OCI-LY7 (cell line): ENCODE data around the gene NIT1. TPM values are rescaled to one million over a fixed set of nuclear protein-coding genes. Genes with fewer than 3 reads are reported as not detected.

Source experiments
- BruUV-seq: library from RNA; stranded (reverse); fragments of 400-500 nt; replicated peaks from 2 replicates; lab custom pipeline; 2021; lab: Mats Ljungman, UMichigan
- CTCF ChIA-PET: fragments of 300-600 bp; sonication (Branson Sonifier 250); formaldehyde crosslinking; loops from one replicate; lab custom pipeline; 2022; ENCODE audit warnings: antibody characterized with exemption; ENCODE audit not compliant: unreplicated experiment; lab: Charles Lee
- POLR2A ChIA-PET: fragments of 300-600 bp; sonication (Branson Sonifier 250); formaldehyde crosslinking; loops from one replicate; lab custom pipeline; 2022; ENCODE audit warnings: antibody characterized with exemption; lab: Charles Lee
- DNase-seq: peaks from one replicate; pipeline ENCODE4 v3.0.0-alpha.2; 2015; ENCODE audit warnings: low spot score
- H2AFZ ChIP-seq: fragments of 200-600 bp; sonication (generic), shearing (Covaris generic); 2 replicates; pipeline ENCODE4 v1.6.1; 2014; ENCODE audit warnings: mild to moderate bottlenecking, antibody characterized with exemption, low read length, moderate library complexity
- H3K27ac ChIP-seq: fragments of 200-600 bp; sonication (generic); 2 replicates; pipeline ENCODE4 v1.5.1; 2014; ENCODE audit warnings: mixed run types, low read depth, mild to moderate bottlenecking, moderate library complexity, low read length, inconsistent platforms; ENCODE audit not compliant: poor library complexity, severe bottlenecking
- H3K36me3 ChIP-seq: fragments of 200-600 bp; sonication (generic); 2 replicates; pipeline ENCODE4 v1.6.1; 2014; ENCODE audit warnings: mild to moderate bottlenecking, antibody characterized with exemption, low read length, moderate library complexity, mixed read lengths; ENCODE audit not compliant: insufficient read depth
- H3K4me1 ChIP-seq: fragments of 200-600 bp; sonication (generic); 2 replicates; pipeline ENCODE4 v1.5.1; 2014; ENCODE audit warnings: mild to moderate bottlenecking, low read length; ENCODE audit not compliant: insufficient read depth, poor library complexity, severe bottlenecking
- H3K4me2 ChIP-seq: fragments of 200-600 bp; sonication (generic); 2 replicates; pipeline ENCODE4 v1.6.1; 2014; ENCODE audit warnings: mild to moderate bottlenecking, low read length
- H3K4me3 ChIP-seq: fragments of 200-600 bp; sonication (generic); 2 replicates; pipeline ENCODE4 v1.5.1; 2014; ENCODE audit warnings: mild to moderate bottlenecking, low read depth, low read length; ENCODE audit not compliant: poor library complexity, severe bottlenecking
- H3K79me2 ChIP-seq: fragments of 200-600 bp; sonication (generic); 2 replicates; pipeline ENCODE4 v1.6.1; 2016; ENCODE audit warnings: low read depth, mild to moderate bottlenecking, low read length, moderate library complexity, mixed read lengths; ENCODE audit not compliant: insufficient read depth
- H3K9me2 ChIP-seq: fragments of 200-600 bp; sonication (generic); 2 replicates; pipeline ENCODE4 v1.6.1; 2016; ENCODE audit warnings: mild to moderate bottlenecking, low read length, mixed read lengths; ENCODE audit not compliant: insufficient read depth
- H3K9me3 ChIP-seq: fragments of 200-600 bp; sonication (generic); 2 replicates; pipeline ENCODE4 v1.6.1; 2014; ENCODE audit warnings: mild to moderate bottlenecking, mixed run types, low read length, mixed read lengths
- H4K20me1 ChIP-seq: fragments of 200-600 bp; sonication (generic); 2 replicates; pipeline ENCODE4 v1.6.1; 2014; ENCODE audit warnings: mild to moderate bottlenecking, antibody characterized with exemption, low read length, moderate library complexity, mixed read lengths; ENCODE audit not compliant: insufficient read depth
- EZH2phosphoT487 ChIP-seq: fragments of 200-600 bp; sonication (generic); IDR thresholded peaks from 2 replicates; pipeline ENCODE4 v1.6.1; 2018; ENCODE audit warnings: low read depth, borderline replicate concordance, mild to moderate bottlenecking, mixed run types, antibody characterized with exemption, low read length, moderate library complexity, mixed read lengths
- intact Hi-C: fragments of 100-400 bp; cut with micrococcal nuclease; formaldehyde crosslinking; loops from one replicate; pipeline ENCODE4 v1.10.0; 2022; ENCODE audit not compliant: unreplicated experiment
- total RNA-seq, 2 experiments: library from RNA; depleted of rRNA in 1 of 2; stranded (reverse); fragments of >200 nt in 1 of 2; shearing (Covaris generic) in 1 of 2; gene quantifications; 2 replicates each; pipeline ENCODE4 v1.2.3, GENCODE V29; 2014 to 2022
- TF ChIP-seq, protein P1 (sequence below): fragments of 200-600 bp; sonication (generic); conservative IDR thresholded peaks from 2 replicates; pipeline ENCODE4 v1.5.1; 2014; ENCODE audit warnings: mild to moderate bottlenecking, antibody characterized with exemption, low read length, moderate library complexity, mixed read lengths

NIT1 gene
- total RNA-seq, 2 experiments from 2014 or later, result 42.7 to 46.5 TPM

DNA sequence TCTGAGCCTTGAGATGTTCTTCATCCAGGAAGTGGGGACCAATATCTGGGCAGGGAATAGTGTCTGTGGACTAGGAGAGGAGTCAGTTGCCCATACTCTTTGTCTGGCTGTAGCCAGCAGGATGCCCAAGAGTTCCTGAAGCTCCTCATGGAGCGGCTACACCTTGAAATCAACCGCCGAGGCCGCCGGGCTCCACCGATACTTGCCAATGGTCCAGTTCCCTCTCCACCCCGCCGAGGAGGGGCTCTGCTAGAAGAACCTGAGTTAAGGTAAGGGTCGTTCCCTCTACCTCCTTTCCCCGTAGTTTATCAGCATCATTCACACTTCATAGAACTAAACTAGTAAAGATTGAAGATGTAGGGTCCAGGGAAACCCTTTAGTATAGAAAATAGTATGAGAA is 44.9 kb downstream of the NIT1 start:
- intact Hi-C loops, result no loop called here
- peaks cover 31% of the 10 kb centered on the region for H3K4me1 ChIP-seq
- TF ChIP-seq, protein P1, sequence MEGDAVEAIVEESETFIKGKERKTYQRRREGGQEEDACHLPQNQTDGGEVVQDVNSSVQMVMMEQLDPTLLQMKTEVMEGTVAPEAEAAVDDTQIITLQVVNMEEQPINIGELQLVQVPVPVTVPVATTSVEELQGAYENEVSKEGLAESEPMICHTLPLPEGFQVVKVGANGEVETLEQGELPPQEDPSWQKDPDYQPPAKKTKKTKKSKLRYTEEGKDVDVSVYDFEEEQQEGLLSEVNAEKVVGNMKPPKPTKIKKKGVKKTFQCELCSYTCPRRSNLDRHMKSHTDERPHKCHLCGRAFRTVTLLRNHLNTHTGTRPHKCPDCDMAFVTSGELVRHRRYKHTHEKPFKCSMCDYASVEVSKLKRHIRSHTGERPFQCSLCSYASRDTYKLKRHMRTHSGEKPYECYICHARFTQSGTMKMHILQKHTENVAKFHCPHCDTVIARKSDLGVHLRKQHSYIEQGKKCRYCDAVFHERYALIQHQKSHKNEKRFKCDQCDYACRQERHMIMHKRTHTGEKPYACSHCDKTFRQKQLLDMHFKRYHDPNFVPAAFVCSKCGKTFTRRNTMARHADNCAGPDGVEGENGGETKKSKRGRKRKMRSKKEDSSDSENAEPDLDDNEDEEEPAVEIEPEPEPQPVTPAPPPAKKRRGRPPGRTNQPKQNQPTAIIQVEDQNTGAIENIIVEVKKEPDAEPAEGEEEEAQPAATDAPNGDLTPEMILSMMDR, result no peak
- no peak for TF ChIP-seq EZH2phosphoT487

DNA sequence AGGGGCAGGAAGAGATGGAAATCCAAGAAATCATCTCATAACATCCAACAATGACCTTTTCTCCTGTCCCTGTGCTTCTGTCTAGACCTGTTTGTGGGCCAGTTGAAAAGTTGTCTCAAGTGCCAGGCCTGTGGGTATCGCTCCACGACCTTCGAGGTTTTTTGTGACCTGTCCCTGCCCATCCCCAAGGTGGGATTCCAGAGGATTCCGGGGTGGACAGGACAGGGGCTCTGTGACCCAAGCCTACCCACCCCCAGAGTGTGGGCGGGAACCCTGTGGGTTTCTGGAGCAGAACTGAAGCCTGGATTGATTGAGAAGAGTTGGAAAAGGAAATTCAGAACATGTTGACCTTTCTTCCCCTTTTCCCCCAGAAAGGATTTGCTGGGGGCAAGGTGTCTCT is 45.9 kb downstream of the NIT1 start:
- DNase-seq, result no peak
- H3K9me2 ChIP-seq, result no peaks in the 10 kb centered on the region
- TF ChIP-seq, protein P1, result no peak
- peaks cover 25% of the 10 kb centered on the region for H3K4me1 ChIP-seq
- BruUV-seq, result no TSS peak
- peaks cover 24% of the 10 kb centered on the region; the same call in 1 of the 2 replicates for H3K36me3 ChIP-seq
- H2AFZ ChIP-seq, result no peak overlapping the region
- H3K79me2 ChIP-seq, result peaks cover 4% of the 10 kb centered on the region; the same call in 1 of the 2 replicates
- no peak overlapping the region for H3K27ac ChIP-seq
- H3K4me2 ChIP-seq, result no peak overlapping the region
- no peaks in the 10 kb centered on the region for H4K20me1 ChIP-seq
- CTCF ChIA-PET, result no interaction called here
- no peak overlapping the region for H3K4me3 ChIP-seq
- POLR2A ChIA-PET, result no interaction called here
- intact Hi-C loops, result no loop called here
- no peaks in the 10 kb centered on the region for H3K9me3 ChIP-seq

More for the DNA sequence above, 44.9 kb downstream of the NIT1 start:
- no peak for DNase-seq
- Histone ChIP-seq H3K9me2 (no peaks in the 10 kb centered on the region), H2AFZ (no peak overlapping the region), H3K4me3 (no peak overlapping the region), H3K36me3 (peaks cover 33% of the 10 kb centered on the region; the same call in 1 of the 2 replicates), H3K27ac (no peak overlapping the region), H3K4me2 (no peak overlapping the region), H3K9me3 (no peaks in the 10 kb centered on the region), H3K79me2 (peaks cover 4% of the 10 kb centered on the region; the same call in 1 of the 2 replicates), H4K20me1 (no peaks in the 10 kb centered on the region)
- CTCF ChIA-PET, result no interaction called here
- no TSS peak for BruUV-seq
- POLR2A ChIA-PET, result no interaction called here

DNA sequence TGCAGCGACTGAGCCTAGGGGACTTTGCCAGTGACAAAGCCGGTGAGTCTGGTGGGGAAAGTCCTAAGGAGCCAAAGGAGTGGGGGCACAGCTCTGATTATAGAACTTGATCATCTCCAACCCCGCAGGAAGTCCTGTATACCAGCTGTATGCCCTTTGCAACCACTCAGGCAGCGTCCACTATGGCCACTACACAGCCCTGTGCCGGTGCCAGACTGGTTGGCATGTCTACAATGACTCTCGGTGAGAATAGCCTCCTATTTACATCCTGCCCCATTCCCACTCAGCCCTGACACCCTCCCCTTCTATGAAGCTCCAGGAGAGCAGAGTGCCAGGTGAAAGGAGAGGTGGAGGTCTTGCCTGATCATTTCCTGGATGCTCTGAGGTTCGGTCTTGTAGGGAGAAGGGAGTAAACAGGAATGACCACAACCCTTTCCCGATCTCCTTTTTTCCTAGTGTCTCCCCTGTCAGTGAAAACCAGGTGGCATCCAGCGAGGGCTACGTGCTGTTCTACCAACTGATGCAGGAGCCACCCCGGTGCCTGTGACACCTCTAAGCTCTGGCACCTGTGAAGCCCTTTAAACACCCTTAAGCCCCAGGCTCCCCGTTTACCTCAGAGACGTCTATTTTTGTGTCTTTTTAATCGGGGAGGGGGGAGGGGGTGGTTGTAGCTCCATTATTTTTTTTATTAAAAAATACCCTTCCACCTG is 47.2 kb downstream of the NIT1 start:
- Histone ChIP-seq H3K36me3 (peaks cover 29% of the 10 kb centered on the region; the same call in 1 of the 2 replicates), H3K4me3 (peak overlapping the region; percentile 79), H2AFZ (no peak overlapping the region), H3K4me2 (peak overlapping the region; percentile 97), H3K27ac (peak overlapping the region; percentile 57), H3K9me2 (no peaks in the 10 kb centered on the region), H3K4me1 (peaks cover 19% of the 10 kb centered on the region), H4K20me1 (no peaks in the 10 kb centered on the region), H3K9me3 (no peaks in the 10 kb centered on the region), H3K79me2 (peaks cover 3% of the 10 kb centered on the region; the same call in 1 of the 2 replicates)
- TF ChIP-seq, protein P1, result no peak
- TF ChIP-seq EZH2phosphoT487, result no peak
- intact Hi-C loops, result no loop called here
- DNase-seq, result no peak
- POLR2A ChIA-PET, result interaction anchor here (0.5 to 3.9 kb wide), 8 partner anchors 11 to 492 kb away, joined by 3 to 23 read pairs (median 4); partner anchors contain the start of genes B4GALT3 and UFC1
- CTCF ChIA-PET, result interaction anchor here (0.9 to 2.0 kb wide), 3 partner anchors 27 to 119 kb away, joined by 3 to 5 read pairs (median 4); no protein-coding TSS in a partner anchor
- no TSS peak for BruUV-seq
